GM23338 (cell line): Measurements from ENCODE around the gene RRAS. TPM values are rescaled to one million over a fixed set of nuclear protein-coding genes. Genes with fewer than 3 reads are reported as not detected.

Experiments used
- ATAC-seq: fragments of 200-7000 bp; cut with Tn5 transposase; 3 replicates; pipeline ENCODE4 v1.9.1; 2020
- DNase-seq: peaks from one replicate; pipeline ENCODE4 v3.0.0-alpha.2; 2015; ENCODE audit warnings: low spot score
- H2AFZ ChIP-seq: fragments of 200-600 bp; sonication (generic); 2 replicates; pipeline ENCODE4 v1.8.0; 2016; ENCODE audit warnings: antibody characterized with exemption, mild to moderate bottlenecking, moderate library complexity
- H3F3A ChIP-seq: fragments of 200-600 bp; sonication (generic); replicated peaks from 2 replicates; pipeline ENCODE4 v1.8.0; 2017; ENCODE audit warnings: antibody characterized with exemption, mixed run types, low read depth
- H3K27ac ChIP-seq: fragments of 200-600 bp; sonication (generic); 2 replicates; pipeline ENCODE4 v1.6.1; 2016; ENCODE audit warnings: low read depth
- H3K27me3 ChIP-seq: fragments of 200-600 bp; sonication (generic); 2 replicates; pipeline ENCODE4 v1.8.0; 2016; ENCODE audit warnings: mild to moderate bottlenecking, mixed run types, moderate library complexity; ENCODE audit not compliant: insufficient read depth
- H3K36me3 ChIP-seq: fragments of 200-600 bp; sonication (generic); 2 replicates; pipeline ENCODE4 v1.8.0; 2016; ENCODE audit warnings: mild to moderate bottlenecking; ENCODE audit not compliant: insufficient read depth
- H3K4me1 ChIP-seq: fragments of 200-600 bp; sonication (generic); 2 replicates; pipeline ENCODE4 v1.8.0; 2016; ENCODE audit warnings: mild to moderate bottlenecking, moderate library complexity; ENCODE audit not compliant: insufficient read depth
- H3K4me2 ChIP-seq: fragments of 200-600 bp; sonication (generic); 2 replicates; pipeline ENCODE4 v1.7.1; 2017; ENCODE audit warnings: mixed run types
- H3K4me3 ChIP-seq: fragments of 200-600 bp; sonication (generic); 2 replicates; pipeline ENCODE4 v1.6.1; 2016; ENCODE audit warnings: mixed run types
- H3K79me2 ChIP-seq: fragments of 200-600 bp; sonication (generic); replicated peaks from 2 replicates; pipeline ENCODE4 v1.8.0; 2017; ENCODE audit warnings: mild to moderate bottlenecking; ENCODE audit not compliant: insufficient read depth
- H3K9me2 ChIP-seq: fragments of 200-600 bp; sonication (generic); 2 replicates; pipeline ENCODE4 v1.8.0; 2017; ENCODE audit not compliant: insufficient read depth
- H4K20me1 ChIP-seq: fragments of 200-600 bp; sonication (generic); replicated peaks from 2 replicates; pipeline ENCODE4 v1.8.0; 2017; ENCODE audit warnings: mild to moderate bottlenecking; ENCODE audit not compliant: insufficient read depth
- H3K27ac Mint-ChIP-seq: 2 replicates; pipeline ENCODE4 v1.8.0; 2020; ENCODE audit warnings: inconsistent platforms, mild to moderate bottlenecking, moderate library complexity, mixed read lengths
- H3K27me3 Mint-ChIP-seq: 3 replicates; pipeline ENCODE4 v1.8.0; 2022; ENCODE audit warnings: low read depth, mild to moderate bottlenecking, moderate library complexity, mixed read lengths, inconsistent platforms; ENCODE audit not compliant: insufficient read depth, poor library complexity
- H3K36me3 Mint-ChIP-seq: 3 replicates; pipeline ENCODE4 v1.8.0; 2021; ENCODE audit warnings: low read depth, mild to moderate bottlenecking, inconsistent platforms, moderate library complexity, mixed read lengths
- H3K4me1 Mint-ChIP-seq: 3 replicates; pipeline ENCODE4 v1.8.0; 2020; ENCODE audit warnings: mild to moderate bottlenecking, inconsistent platforms, mixed read lengths
- H3K4me3 Mint-ChIP-seq: 3 replicates; pipeline ENCODE4 v1.8.0; 2021; ENCODE audit warnings: moderate library complexity, mild to moderate bottlenecking, inconsistent platforms, mixed read lengths
- H3K9me3 Mint-ChIP-seq: 3 replicates; pipeline ENCODE4 v1.8.0; 2020; ENCODE audit warnings: moderate library complexity, mild to moderate bottlenecking, inconsistent platforms, mixed read lengths
- CTCF ChIP-seq, 2 experiments: fragments of 200-600 bp in 1 of 2; sonication (generic) in 1 of 2; conservative IDR thresholded peaks; 2 replicates each; pipeline versions ENCODE4 v1.5.1 to v1.6.1; 2016 to 2017; ENCODE audit warnings: antibody characterized with exemption in 2 of 2, low read depth in 2 of 2, mild to moderate bottlenecking in 2 of 2, moderate library complexity in 1 of 2
- EZH2phosphoT487 ChIP-seq: fragments of 200-600 bp; sonication (generic); IDR thresholded peaks from one replicate; pipeline ENCODE4 v1.8.1; 2018; ENCODE audit warnings: antibody characterized with exemption; ENCODE audit not compliant: unreplicated experiment
- POLR2AphosphoS5 ChIP-seq: IDR thresholded peaks from 2 replicates; pipeline ENCODE4 v1.6.1; 2016; ENCODE audit warnings: antibody characterized with exemption, low read depth
- STAT1 ChIP-seq: IDR thresholded peaks from one replicate; pipeline ENCODE4 v1.6.1; 2016; ENCODE audit warnings: antibody characterized with exemption; ENCODE audit not compliant: unreplicated experiment
- ZNF114 ChIP-seq: fragments of 250-450 bp; sonication (Bioruptor Pico); IDR thresholded peaks from 2 replicates; pipeline ENCODE4 v1.5.0; 2020; ENCODE audit warnings: mild to moderate bottlenecking, moderate library complexity
- ZNF462 ChIP-seq: fragments of 250-450 bp; sonication (Bioruptor Pico); IDR thresholded peaks from 2 replicates; pipeline ENCODE4 v1.5.0; 2020; ENCODE audit warnings: mild to moderate bottlenecking, moderate library complexity
- polyA plus RNA-seq: library from polyadenylated mRNA; unstranded; fragments of >200 nt; fragmentation: Nextera tagmentation; extraction: Ambion mirVana; gene quantifications from 2 replicates; pipeline ENCODE4 v1.2.1, GENCODE V29; 2016
- total RNA-seq: library from RNA; depleted of rRNA; stranded (reverse); fragments of >200 nt; shearing (Covaris generic); gene quantifications from 2 replicates; pipeline ENCODE4 v1.2.3, GENCODE V29; 2014
- TF ChIP-seq, protein P1 (sequence below): IDR thresholded peaks from one replicate; pipeline ENCODE4 v1.6.1; 2018; ENCODE audit warnings: antibody characterized with exemption; ENCODE audit not compliant: unreplicated experiment
- TF ChIP-seq, protein P2 (sequence below): IDR thresholded peaks from 2 replicates; pipeline ENCODE4 v1.6.1; 2016; ENCODE audit warnings: antibody characterized with exemption

Gene RRAS
- total and polyA plus RNA-seq, 2 experiments from 2014 or later, result 9.3 to 30.0 TPM

DNA sequence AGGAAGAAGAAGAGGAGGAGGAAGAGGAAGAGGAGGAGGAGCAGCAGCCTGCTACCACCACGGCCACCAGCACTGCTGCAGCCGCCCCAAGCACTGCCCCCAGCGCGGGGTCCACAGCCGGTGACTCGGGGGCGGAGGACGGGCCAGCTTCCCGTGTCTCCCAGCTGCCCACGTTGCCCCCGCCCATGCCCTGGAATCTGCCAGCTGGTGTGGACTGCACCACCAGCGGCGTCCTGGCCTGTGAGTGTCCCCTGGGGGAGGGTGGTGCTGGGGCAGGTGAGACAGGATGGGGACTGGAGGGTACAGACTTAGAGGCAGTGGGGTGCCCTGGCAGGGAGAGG, 13.5 kb upstream of the RRAS start (continued):
- TF ChIP-seq CTCF (conservative IDR thresholded peaks at IDR 0.05; ENCODE audit: low read depth in 2 of 2) (no peak), ZNF114 (CRISPR knock-in tag) (no peak)
- TF ChIP-seq, protein P1, sequence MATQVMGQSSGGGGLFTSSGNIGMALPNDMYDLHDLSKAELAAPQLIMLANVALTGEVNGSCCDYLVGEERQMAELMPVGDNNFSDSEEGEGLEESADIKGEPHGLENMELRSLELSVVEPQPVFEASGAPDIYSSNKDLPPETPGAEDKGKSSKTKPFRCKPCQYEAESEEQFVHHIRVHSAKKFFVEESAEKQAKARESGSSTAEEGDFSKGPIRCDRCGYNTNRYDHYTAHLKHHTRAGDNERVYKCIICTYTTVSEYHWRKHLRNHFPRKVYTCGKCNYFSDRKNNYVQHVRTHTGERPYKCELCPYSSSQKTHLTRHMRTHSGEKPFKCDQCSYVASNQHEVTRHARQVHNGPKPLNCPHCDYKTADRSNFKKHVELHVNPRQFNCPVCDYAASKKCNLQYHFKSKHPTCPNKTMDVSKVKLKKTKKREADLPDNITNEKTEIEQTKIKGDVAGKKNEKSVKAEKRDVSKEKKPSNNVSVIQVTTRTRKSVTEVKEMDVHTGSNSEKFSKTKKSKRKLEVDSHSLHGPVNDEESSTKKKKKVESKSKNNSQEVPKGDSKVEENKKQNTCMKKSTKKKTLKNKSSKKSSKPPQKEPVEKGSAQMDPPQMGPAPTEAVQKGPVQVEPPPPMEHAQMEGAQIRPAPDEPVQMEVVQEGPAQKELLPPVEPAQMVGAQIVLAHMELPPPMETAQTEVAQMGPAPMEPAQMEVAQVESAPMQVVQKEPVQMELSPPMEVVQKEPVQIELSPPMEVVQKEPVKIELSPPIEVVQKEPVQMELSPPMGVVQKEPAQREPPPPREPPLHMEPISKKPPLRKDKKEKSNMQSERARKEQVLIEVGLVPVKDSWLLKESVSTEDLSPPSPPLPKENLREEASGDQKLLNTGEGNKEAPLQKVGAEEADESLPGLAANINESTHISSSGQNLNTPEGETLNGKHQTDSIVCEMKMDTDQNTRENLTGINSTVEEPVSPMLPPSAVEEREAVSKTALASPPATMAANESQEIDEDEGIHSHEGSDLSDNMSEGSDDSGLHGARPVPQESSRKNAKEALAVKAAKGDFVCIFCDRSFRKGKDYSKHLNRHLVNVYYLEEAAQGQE, result no peak

GRCh38 chr19:49652551-49653465, 12.9 kb upstream of the RRAS start:
- Mint-ChIP-seq H3K27me3 (peaks cover 11% of the 10 kb centered on the region), H3K36me3 (peaks cover 58% of the 10 kb centered on the region), H3K4me3 (no peak overlapping the region), H3K4me1 (peaks cover 8% of the 10 kb centered on the region), H3K27ac (no peak overlapping the region), H3K9me3 (peaks cover 3% of the 10 kb centered on the region; the same call in 1 of the 3 replicates)
- Histone ChIP-seq H3K27me3 (no peaks in the 10 kb centered on the region), H3K27ac (no peak overlapping the region), H3K36me3 (peaks cover 13% of the 10 kb centered on the region), H3K4me2 (no peak overlapping the region), H2AFZ (no peak overlapping the region), H3K9me2 (no peaks in the 10 kb centered on the region), H3K4me1 (no peaks in the 10 kb centered on the region), H3K79me2 (no peaks in the 10 kb centered on the region), H4K20me1 (no peaks in the 10 kb centered on the region; the same call in 1 of the 2 replicates), H3F3A (peaks cover 5% of the 10 kb centered on the region; the same call in 1 of the 2 replicates), H3K4me3 (no peak overlapping the region)
- ATAC-seq (no peak), DNase-seq (no peak)
- TF ChIP-seq ZNF462 (no peak), CTCF (conservative IDR thresholded peaks at IDR 0.05; ENCODE audit: low read depth in 2 of 2) (no peak), POLR2AphosphoS5 (no peak), EZH2phosphoT487 (no peak), STAT1 (no peak)
- TF ChIP-seq, protein P2, sequence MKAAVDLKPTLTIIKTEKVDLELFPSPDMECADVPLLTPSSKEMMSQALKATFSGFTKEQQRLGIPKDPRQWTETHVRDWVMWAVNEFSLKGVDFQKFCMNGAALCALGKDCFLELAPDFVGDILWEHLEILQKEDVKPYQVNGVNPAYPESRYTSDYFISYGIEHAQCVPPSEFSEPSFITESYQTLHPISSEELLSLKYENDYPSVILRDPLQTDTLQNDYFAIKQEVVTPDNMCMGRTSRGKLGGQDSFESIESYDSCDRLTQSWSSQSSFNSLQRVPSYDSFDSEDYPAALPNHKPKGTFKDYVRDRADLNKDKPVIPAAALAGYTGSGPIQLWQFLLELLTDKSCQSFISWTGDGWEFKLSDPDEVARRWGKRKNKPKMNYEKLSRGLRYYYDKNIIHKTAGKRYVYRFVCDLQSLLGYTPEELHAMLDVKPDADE, result no peak
